Measurements from ENCODE around the gene SKAP1.

The SKAP1 gene

GRCh38 chr17:48429638-48430586 lies at the start of gene SKAP1:
Gene SKAP1 (minus strand): TSS chr17:48430214.
- DNase-seq (ENCODE audit: insufficient read length, low spot score): peak; percentile 39
- FAIRE-seq: no peak

DNA sequence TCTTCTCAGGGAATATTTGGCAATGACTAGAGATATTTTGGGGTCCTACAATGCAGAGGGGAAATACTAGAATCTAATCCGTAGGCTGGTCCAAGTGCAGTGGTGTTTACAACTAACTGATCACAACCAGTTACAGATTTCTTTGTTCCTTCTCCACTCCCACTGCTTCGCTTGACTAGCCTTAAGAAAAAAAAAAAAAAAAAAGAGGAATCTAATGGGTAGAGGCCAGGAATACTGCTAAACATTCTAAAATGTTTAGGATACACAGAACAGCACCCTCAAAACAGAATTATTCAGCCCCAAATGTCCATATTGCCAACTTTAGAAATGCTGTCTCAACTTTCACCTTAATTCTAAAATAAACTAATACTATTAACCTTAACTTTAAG lies 49.0 kb upstream of the SKAP1 start:
- FAIRE-seq: no peak

DNA sequence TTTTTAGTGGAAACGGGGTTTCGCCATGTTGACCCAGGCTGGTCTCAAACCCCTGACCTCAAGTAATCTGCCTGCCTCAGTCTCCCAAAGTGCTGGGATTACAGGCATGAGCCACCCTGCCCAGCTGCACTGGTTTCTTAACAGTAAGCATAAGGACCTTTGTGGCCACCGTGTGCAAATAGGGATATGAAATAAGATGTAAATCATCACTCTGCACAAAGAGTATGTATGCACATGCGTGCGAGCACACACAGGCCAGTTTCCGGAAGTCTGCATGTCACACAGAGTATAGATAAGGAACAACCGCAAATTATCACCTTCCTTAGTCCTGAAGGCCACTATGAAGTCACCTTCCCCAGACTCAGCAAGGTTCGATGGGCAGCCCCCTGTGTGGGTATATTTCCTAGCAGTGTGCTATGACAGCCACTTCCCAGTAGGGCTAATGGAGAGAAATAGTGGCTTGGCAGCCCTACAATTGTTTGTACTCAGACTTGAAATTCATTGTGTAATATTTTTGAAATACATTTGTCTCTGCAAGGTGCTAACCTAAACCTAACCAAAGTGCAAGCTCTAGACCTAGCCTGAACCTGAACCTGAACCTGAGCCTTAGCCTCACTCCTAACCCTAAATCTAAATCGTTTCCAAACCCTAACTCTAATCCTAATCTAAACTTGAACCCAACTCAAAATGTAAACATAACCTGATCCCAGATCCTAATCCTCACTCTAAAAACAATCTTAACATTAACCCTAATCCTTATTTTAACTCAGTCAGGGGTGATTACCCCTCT lies 48.4 kb upstream of the SKAP1 start:
- peak; percentile 44 for DNase-seq (ENCODE audit: insufficient read length, low spot score)
- peak; percentile 86 for FAIRE-seq

More for the DNA sequence above, 49.0 kb upstream of the SKAP1 start:
- no peak for DNase-seq (ENCODE audit: insufficient read length, low spot score)

DNA sequence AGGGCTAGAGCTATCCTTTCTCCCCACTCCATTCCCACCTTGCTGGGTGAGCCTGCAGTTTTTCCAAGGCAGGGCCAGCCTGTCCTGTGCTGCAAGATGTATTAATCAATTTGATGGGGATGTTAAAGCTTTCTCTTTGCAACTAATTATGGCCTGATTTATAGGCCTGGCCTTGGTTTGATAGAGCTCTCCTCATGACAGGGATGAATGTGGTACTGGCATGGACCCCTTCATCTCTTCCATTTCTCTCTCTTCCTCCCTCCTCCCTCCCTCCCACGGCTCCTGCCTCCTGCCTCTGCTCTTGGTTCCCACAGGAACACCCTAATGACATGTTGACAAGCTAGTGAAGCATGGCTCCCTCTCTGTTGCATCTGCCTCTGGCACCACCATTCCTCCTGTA lies 47.2 kb upstream of the SKAP1 start:
- no peak for DNase-seq (ENCODE audit: insufficient read length, low spot score)

GRCh38 chr17:48472411-48473281 lies 42.6 kb upstream of the SKAP1 start:
- DNase-seq (ENCODE audit: insufficient read length, low spot score) (no peak), FAIRE-seq (no peak)

More for the DNA sequence above, 47.2 kb upstream of the SKAP1 start:
- FAIRE-seq: no peak

DNA sequence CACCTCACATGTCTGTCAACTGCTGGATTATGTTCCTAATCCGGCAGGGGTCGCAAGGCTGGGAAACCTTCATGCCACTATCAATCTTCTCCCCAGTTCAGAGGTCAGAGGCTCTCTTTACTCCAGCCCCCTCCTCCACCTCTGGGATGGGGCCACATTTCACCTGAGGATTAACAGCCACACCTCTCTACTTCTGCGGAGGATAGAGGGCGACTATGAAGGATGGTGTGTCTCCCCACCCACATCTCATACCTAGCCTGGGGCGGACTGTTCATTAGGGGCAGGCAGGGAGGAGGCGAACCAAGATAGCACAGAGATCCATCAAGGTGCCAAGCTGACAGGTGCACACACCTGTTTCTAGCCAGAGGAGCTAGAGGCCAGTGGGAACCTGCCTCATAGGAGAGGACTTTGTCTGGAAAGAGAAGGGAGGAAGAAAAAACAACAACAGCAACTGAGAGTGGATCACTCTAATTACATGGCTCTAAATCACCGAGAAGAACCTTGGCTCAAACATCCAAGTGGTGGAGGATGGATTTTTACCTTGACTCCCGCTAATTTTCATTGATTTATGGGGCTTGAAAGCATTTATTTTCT lies 41.9 kb upstream of the SKAP1 start:
- FAIRE-seq (no peak), DNase-seq (ENCODE audit: insufficient read length, low spot score) (no peak)

DNA sequence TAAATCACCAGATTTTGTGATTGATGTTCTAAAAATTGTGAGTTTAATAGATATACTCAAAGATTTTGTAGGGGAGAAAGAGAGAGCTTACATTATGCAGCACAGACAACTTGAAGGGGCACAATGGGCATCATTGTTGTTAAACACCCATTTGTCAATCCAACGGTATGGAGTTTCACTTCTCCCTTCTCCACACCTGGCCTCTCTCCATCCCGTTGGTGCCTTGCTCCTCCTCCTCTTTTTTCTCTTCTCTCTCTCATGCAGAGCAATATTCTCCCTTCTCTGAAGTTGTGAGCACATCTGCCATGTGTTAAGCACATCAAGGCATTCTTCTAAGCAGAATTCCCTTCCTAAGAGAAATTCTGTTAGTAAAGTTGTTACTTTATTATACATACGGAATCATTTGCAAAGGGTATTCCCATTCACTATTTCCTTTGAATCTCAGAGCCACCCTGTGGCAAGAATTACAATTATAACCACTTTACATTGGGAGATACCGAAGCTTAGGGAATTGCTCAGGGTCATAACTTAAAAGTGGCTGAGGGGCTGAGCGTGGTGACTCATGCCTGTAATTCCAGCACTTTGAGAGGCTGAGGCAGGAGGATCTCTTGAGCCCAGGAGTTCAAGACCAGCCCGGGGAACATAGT lies 40.5 kb upstream of the SKAP1 start:
- FAIRE-seq (no peak), DNase-seq (ENCODE audit: insufficient read length, low spot score) (no peak)

- no peak for DNase-seq (ENCODE audit: insufficient read length, low spot score)
- FAIRE-seq: no peak
Observed at GRCh38 chr17:48469227-48469626, 39.2 kb upstream of the SKAP1 start.

DNA sequence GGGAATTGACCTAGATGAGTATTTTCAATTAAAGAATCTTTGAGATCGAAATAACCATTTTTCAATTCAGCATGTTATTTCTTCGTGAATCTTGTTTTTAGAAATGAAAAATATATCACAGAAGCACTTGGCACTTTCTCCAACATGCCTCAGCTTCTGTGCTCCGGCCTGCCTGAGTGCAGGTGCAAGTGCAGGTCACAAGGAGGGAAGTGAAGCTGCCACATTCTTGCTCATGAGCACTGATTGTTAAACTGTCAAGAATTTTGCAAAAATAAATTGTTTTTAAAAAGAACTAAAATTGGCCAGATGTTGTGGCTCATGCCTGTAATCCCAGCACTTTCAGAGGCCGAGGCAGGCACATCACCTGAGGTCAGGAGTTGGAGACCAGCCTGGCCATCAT lies 38.3 kb upstream of the SKAP1 start:
- no peak for FAIRE-seq

DNA sequence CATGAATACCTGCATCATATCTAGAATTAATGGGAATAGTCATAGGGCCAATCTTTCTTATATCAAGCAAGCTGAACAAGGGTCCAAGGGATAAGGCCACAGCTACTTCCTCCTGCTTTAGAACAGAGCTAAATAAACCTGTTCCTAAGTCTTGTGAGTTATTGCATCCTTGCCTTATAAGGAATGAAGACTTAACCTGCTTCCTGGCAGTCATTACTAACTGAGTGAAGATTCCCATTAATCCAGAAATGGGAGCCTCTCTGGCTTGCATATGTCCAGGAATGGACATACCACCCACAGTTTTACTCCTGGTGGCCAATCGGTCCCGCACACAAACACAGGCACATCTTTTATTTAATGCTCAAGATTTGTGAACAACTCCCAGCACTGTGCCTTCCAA lies 35.9 kb upstream of the SKAP1 start:
- FAIRE-seq (no peak), DNase-seq (ENCODE audit: insufficient read length, low spot score) (no peak)

More for the DNA sequence above, 38.3 kb upstream of the SKAP1 start:
- no peak for DNase-seq (ENCODE audit: insufficient read length, low spot score)

GRCh38 chr17:48463526-48463925 lies 33.5 kb upstream of the SKAP1 start:
- DNase-seq (ENCODE audit: insufficient read length, low spot score) (no peak), FAIRE-seq (no peak)

- DNase-seq (ENCODE audit: insufficient read length, low spot score) (no peak), FAIRE-seq (no peak)
Observed at GRCh38 chr17:48462946-48463345, 32.9 kb upstream of the SKAP1 start.

- FAIRE-seq (no peak), DNase-seq (ENCODE audit: insufficient read length, low spot score) (no peak)
Observed at GRCh38 chr17:48460052-48460451, 30.0 kb upstream of the SKAP1 start.

GRCh38 chr17:48459070-48459844 lies 29.2 kb upstream of the SKAP1 start:
- DNase-seq (ENCODE audit: insufficient read length, low spot score): no peak
- no peak for FAIRE-seq

- peak; percentile 90 for FAIRE-seq
- DNase-seq (ENCODE audit: insufficient read length, low spot score): peak; percentile 31
Observed at GRCh38 chr17:48457080-48457836, 27.2 kb upstream of the SKAP1 start.

- FAIRE-seq (peak; percentile 31), DNase-seq (ENCODE audit: insufficient read length, low spot score) (no peak)
Observed at GRCh38 chr17:48456589-48456988, 26.6 kb upstream of the SKAP1 start.

- DNase-seq (ENCODE audit: insufficient read length, low spot score) (no peak), FAIRE-seq (no peak)
Observed at GRCh38 chr17:48455791-48456190, 25.8 kb upstream of the SKAP1 start.

GRCh38 chr17:48453447-48453846 lies 23.4 kb upstream of the SKAP1 start:
- FAIRE-seq: peak; percentile 83
- DNase-seq (ENCODE audit: insufficient read length, low spot score): no peak
